Endothelial cell of umbilical vein (primary cell): ENCODE results near the gene LYPLAL1. TPM values are rescaled to one million over a fixed set of nuclear protein-coding genes. Genes with fewer than 3 reads are reported as not detected.

Experiments
- BruUV-seq: library from RNA; stranded (reverse); fragments of 400-500 nt; replicated peaks from 2 replicates; lab custom pipeline; 2021; lab: Mats Ljungman, UMichigan
- CTCF ChIA-PET: fragments of 300-600, 350-600 bp; sonication (Branson Sonifier 250); formaldehyde crosslinking; loops from one replicate; lab custom pipeline; 2021; ENCODE audit warnings: antibody characterized with exemption, inconsistent platforms; lab: Charles Lee
- POLR2A ChIA-PET: fragments of 300-600, 350-600 bp; sonication (Branson Sonifier 250); formaldehyde crosslinking; loops from one replicate; lab custom pipeline; 2021; ENCODE audit warnings: antibody characterized with exemption, inconsistent platforms; lab: Charles Lee
- DNase-seq: peaks from one replicate; pipeline ENCODE4 v3.0.0-alpha.2; 2011; ENCODE audit warnings: low read depth, low spot score
- FAIRE-seq: peaks from 2 replicates; lab custom pipeline; 2011; peaks lifted over from hg19 to GRCh38; lab: Jason Lieb, UNC
- H2AFZ ChIP-seq: 2 replicates; pipeline ENCODE4 v1.6.0; 2012; ENCODE audit warnings: low read depth, low read length, control low read depth, inconsistent platforms
- H3K27ac ChIP-seq: 2 replicates; pipeline ENCODE4 v1.5.1; 2011; ENCODE audit warnings: low read depth, mild to moderate bottlenecking, control low read depth, low read length, moderate library complexity; ENCODE audit not compliant: insufficient read depth
- H3K27me3 ChIP-seq, 2 experiments: 2 replicates each; pipeline versions ENCODE4 v1.6.0 to v1.6.1; 2011; ENCODE audit warnings: low read length in 2 of 2, mixed read lengths in 1 of 2; ENCODE audit not compliant: control insufficient read depth in 2 of 2, insufficient read depth in 2 of 2
- H3K36me3 ChIP-seq, 2 experiments: 2 replicates in 1 of 2; 3 replicates in 1 of 2; pipeline ENCODE4 v1.5.1; 2011; ENCODE audit warnings: low read length in 2 of 2, mild to moderate bottlenecking in 1 of 2, moderate library complexity in 1 of 2; ENCODE audit not compliant: control insufficient read depth in 2 of 2, insufficient read depth in 2 of 2; ENCODE audit errors: extremely low read depth in 1 of 2
- H3K4me1 ChIP-seq: 3 replicates; pipeline ENCODE4 v1.5.1; 2011; ENCODE audit warnings: mild to moderate bottlenecking, low read length; ENCODE audit not compliant: control insufficient read depth, insufficient read depth; ENCODE audit errors: extremely low read depth
- H3K4me2 ChIP-seq: 2 replicates; pipeline ENCODE4 v1.6.1; 2011; ENCODE audit warnings: low read length, control low read depth, mixed read lengths; ENCODE audit not compliant: insufficient read depth
- H3K4me3 ChIP-seq, 3 experiments: fragments of 200-600 bp in 1 of 3; sonication (generic), shearing (Covaris generic) in 1 of 3; replicated peaks in 1 of 3; 2 replicates each; pipeline ENCODE4 v1.5.1; 2011 to 2016; ENCODE audit warnings: control low read depth in 3 of 3, low read length in 3 of 3, mild to moderate bottlenecking in 2 of 3, inconsistent platforms in 1 of 3, low read depth in 1 of 3, moderate library complexity in 1 of 3; ENCODE audit not compliant: insufficient read depth in 1 of 3
- H3K79me2 ChIP-seq: 2 replicates; pipeline ENCODE4 v1.6.0; 2012; ENCODE audit warnings: low read length, inconsistent platforms; ENCODE audit not compliant: control insufficient read depth, insufficient read depth
- H3K9ac ChIP-seq: replicated peaks from 2 replicates; pipeline ENCODE3; 2011; ENCODE audit warnings: low read length, control low read depth; ENCODE audit not compliant: insufficient read depth; ENCODE audit errors: extremely low read depth
- H3K9me1 ChIP-seq: replicated peaks from 3 replicates; pipeline ENCODE4 v1.6.0; 2011; ENCODE audit warnings: mild to moderate bottlenecking, low read length; ENCODE audit not compliant: control insufficient read depth, insufficient read depth; ENCODE audit errors: extremely low read depth
- H3K9me3 ChIP-seq: replicated peaks from 2 replicates; pipeline ENCODE4 v1.5.1; 2012; ENCODE audit warnings: low read length, inconsistent platforms; ENCODE audit not compliant: control insufficient read depth, insufficient read depth
- H4K20me1 ChIP-seq: replicated peaks from 2 replicates; pipeline ENCODE3; 2011; ENCODE audit warnings: mild to moderate bottlenecking, low read length; ENCODE audit not compliant: control insufficient read depth, insufficient read depth; ENCODE audit errors: extremely low read depth
- EZH2 ChIP-seq: IDR thresholded peaks from 2 replicates; pipeline ENCODE4 v1.6.1; 2012; ENCODE audit warnings: borderline replicate concordance, low read depth, mild to moderate bottlenecking, moderate library complexity, low read length, inconsistent platforms; ENCODE audit not compliant: severe bottlenecking
- FOS ChIP-seq: IDR thresholded peaks from 2 replicates; pipeline ENCODE4 v1.6.1; 2011; ENCODE audit warnings: mild to moderate bottlenecking, low read length, moderate library complexity, borderline replicate concordance; ENCODE audit not compliant: insufficient read depth
- GATA2 ChIP-seq: IDR thresholded peaks from 2 replicates; pipeline ENCODE4 v1.7.0; 2011; ENCODE audit warnings: low read depth, mild to moderate bottlenecking, moderate library complexity, mixed read lengths, low read length; ENCODE audit not compliant: insufficient read length, insufficient read depth
- JUN ChIP-seq: IDR thresholded peaks from 2 replicates; pipeline ENCODE4 v1.6.1; 2011; ENCODE audit warnings: borderline replicate concordance, low read depth; ENCODE audit not compliant: insufficient read length, insufficient read depth
- MYC ChIP-seq: IDR thresholded peaks from one replicate; pipeline ENCODE4 v1.6.1; 2011; ENCODE audit warnings: mild to moderate bottlenecking, low read depth, low read length
- POLR2A ChIP-seq: IDR thresholded peaks from 2 replicates; pipeline ENCODE4 v1.6.1; 2012; ENCODE audit warnings: low read depth, mild to moderate bottlenecking, control low read depth, low read length
- POLR2AphosphoS5 ChIP-seq: IDR thresholded peaks from 2 replicates; pipeline ENCODE4 v1.6.1; 2012; ENCODE audit warnings: low read depth, mild to moderate bottlenecking, control low read depth, low read length, moderate library complexity; ENCODE audit not compliant: insufficient read depth
- dilution Hi-C: fragments of 300-500 bp; cut with MboI; formaldehyde crosslinking; loops from one replicate; pipeline ENCODE4 v1.15.0; 2019; ENCODE audit warnings: low sequenced_read_pairs; ENCODE audit not compliant: extremely low pct_ligation_motif_present
- intact Hi-C: fragments of 100-400 bp; cut with micrococcal nuclease; formaldehyde crosslinking; loops from one replicate; pipeline ENCODE4 v1.10.0; 2022
- polyA plus RNA-seq, 4 experiments: library from polyadenylated mRNA; depleted of rRNA in 3 of 4; stranded (reverse) in 3 of 4; unstranded in 1 of 4; fragments of >200 nt; gene quantifications; 2 replicates each; pipeline versions ENCODE4 v1.2.1 to v1.2.3, GENCODE V29; 2011 to 2012; ENCODE audit warnings: missing spikeins in 1 of 4
- total RNA-seq: library from RNA; stranded (reverse); gene quantifications from 2 replicates; pipeline ENCODE4 v1.2.3, GENCODE V29; 2021
- TF ChIP-seq, protein P1 (sequence below): IDR thresholded peaks from 2 replicates; pipeline ENCODE4 v1.6.1; 2011; ENCODE audit not compliant: insufficient read depth, insufficient read length
- TF ChIP-seq, protein P2 (sequence below), 2 donors: IDR thresholded peaks; 1 replicate in 1 of 2; 2 replicates in 1 of 2; pipeline ENCODE4 v1.5.1; 2011; ENCODE audit warnings: low read length in 2 of 2, mild to moderate bottlenecking in 2 of 2, moderate library complexity in 2 of 2, control low read depth in 1 of 2, inconsistent platforms in 1 of 2, low read depth in 1 of 2; ENCODE audit not compliant: insufficient read depth in 1 of 2; ENCODE audit errors: extremely low read depth in 1 of 2

Gene LYPLAL1
- total and polyA plus RNA-seq, 2 donors (not counting 3 experiments of a cell fraction or from before 2014, with no cell fraction given), result 7.4 to 25.4 TPM

DNA sequence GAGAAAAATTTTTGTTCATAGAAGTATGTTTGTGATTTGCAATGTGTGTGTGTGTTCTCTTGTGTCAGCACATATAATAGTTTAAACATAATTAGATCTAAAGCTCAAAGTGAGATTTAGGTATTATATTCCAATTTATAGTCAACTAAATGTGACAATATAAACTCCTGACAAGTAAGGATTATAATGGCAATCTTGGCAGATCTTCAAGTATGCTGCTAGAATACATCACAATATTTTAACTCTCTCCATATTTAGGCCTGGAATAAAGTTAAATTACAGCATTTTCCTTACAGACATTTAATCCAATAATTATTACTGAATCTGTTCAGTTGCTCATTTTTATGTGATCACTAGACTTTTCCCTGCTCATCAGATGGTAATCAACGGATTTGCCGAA, 65.8 kb downstream of the LYPLAL1 start:
- ChIA-PET POLR2A (no interaction called here), CTCF (no interaction called here)
- intact Hi-C loops, result no loop called here
- no peaks in the 10 kb centered on the region for H3K9me3 ChIP-seq
- DNase-seq (no peak), FAIRE-seq (no peak)
- no peaks in the 10 kb centered on the region for H3K27me3 ChIP-seq
- no peak overlapping the region for H3K4me3 ChIP-seq
- no TSS peak for BruUV-seq
- TF ChIP-seq JUN (no peak), EZH2 (no peak), GATA2 (no peak), POLR2A (no peak), POLR2AphosphoS5 (no peak), MYC (no peak), FOS (no peak)
- TF ChIP-seq, protein P1, sequence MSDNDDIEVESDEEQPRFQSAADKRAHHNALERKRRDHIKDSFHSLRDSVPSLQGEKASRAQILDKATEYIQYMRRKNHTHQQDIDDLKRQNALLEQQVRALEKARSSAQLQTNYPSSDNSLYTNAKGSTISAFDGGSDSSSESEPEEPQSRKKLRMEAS, result no peak
- TF ChIP-seq, protein P2, sequence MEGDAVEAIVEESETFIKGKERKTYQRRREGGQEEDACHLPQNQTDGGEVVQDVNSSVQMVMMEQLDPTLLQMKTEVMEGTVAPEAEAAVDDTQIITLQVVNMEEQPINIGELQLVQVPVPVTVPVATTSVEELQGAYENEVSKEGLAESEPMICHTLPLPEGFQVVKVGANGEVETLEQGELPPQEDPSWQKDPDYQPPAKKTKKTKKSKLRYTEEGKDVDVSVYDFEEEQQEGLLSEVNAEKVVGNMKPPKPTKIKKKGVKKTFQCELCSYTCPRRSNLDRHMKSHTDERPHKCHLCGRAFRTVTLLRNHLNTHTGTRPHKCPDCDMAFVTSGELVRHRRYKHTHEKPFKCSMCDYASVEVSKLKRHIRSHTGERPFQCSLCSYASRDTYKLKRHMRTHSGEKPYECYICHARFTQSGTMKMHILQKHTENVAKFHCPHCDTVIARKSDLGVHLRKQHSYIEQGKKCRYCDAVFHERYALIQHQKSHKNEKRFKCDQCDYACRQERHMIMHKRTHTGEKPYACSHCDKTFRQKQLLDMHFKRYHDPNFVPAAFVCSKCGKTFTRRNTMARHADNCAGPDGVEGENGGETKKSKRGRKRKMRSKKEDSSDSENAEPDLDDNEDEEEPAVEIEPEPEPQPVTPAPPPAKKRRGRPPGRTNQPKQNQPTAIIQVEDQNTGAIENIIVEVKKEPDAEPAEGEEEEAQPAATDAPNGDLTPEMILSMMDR (IDR thresholded peaks at IDR 0.05; ENCODE audit: extremely low read depth in 1 of 2, insufficient read depth in 1 of 2, low read depth in 1 of 2, low read length in 2 of 2), result no peak
- H3K27ac ChIP-seq, result no peak overlapping the region
- dilution Hi-C loops, result no loop called here
- no peaks in the 10 kb centered on the region for H3K9me1 ChIP-seq
- no peak overlapping the region for H3K9ac ChIP-seq
- no peaks in the 10 kb centered on the region for H3K4me1 ChIP-seq
- H3K79me2 ChIP-seq, result no peaks in the 10 kb centered on the region
- no peaks in the 10 kb centered on the region for H4K20me1 ChIP-seq
- no peaks in the 10 kb centered on the region for H3K36me3 ChIP-seq
- no peak overlapping the region for H3K4me2 ChIP-seq
- H2AFZ ChIP-seq, result no peak overlapping the region
